Caco-2 (cell line): Measurements from ENCODE around the gene CCNB1. TPM values are rescaled to one million over a fixed set of nuclear protein-coding genes. Genes with fewer than 3 reads are reported as not detected.

ENCODE experiments used
- BruUV-seq: library from RNA; stranded (reverse); fragments of 400-500 nt; replicated peaks from 2 replicates; lab custom pipeline; 2021; lab: Mats Ljungman, UMichigan
- CTCF ChIA-PET: fragments of 300-600 bp; sonication (Branson Sonifier 250); formaldehyde crosslinking; loops from one replicate; lab custom pipeline; 2022; ENCODE audit warnings: antibody characterized with exemption; lab: Charles Lee
- POLR2A ChIA-PET: fragments of 300-600 bp; sonication (Branson Sonifier 250); formaldehyde crosslinking; loops from one replicate; lab custom pipeline; 2022; ENCODE audit warnings: antibody characterized with exemption; lab: Charles Lee
- DNase-seq, 2 experiments: peaks; one replicate each; pipeline versions ENCODE4 v3.0.0 to v3.0.0-alpha.2; 2020 to 2022
- H3K27me3 ChIP-seq: replicated peaks from 2 replicates; pipeline ENCODE4 v1.6.0; 2011; ENCODE audit warnings: low read length; ENCODE audit not compliant: control insufficient read depth, insufficient read depth
- H3K36me3 ChIP-seq: 2 replicates; pipeline ENCODE4 v1.5.1; 2011; ENCODE audit warnings: low read length; ENCODE audit not compliant: control insufficient read depth, insufficient read depth
- H3K4me1 ChIP-seq: fragments of 250-450 bp; sonication (Bioruptor Pico); 2 replicates; pipeline ENCODE4 v1.5.1; 2020; ENCODE audit warnings: mild to moderate bottlenecking
- H3K4me3 ChIP-seq: 2 replicates; pipeline ENCODE4 v1.5.1; 2011; ENCODE audit warnings: low read depth, mild to moderate bottlenecking, control low read depth, low read length
- H3K9me3 ChIP-seq: fragments of 250-450 bp; sonication (Bioruptor Pico); 2 replicates; pipeline ENCODE4 v1.5.1; 2020; ENCODE audit warnings: mild to moderate bottlenecking, moderate library complexity
- H3K27ac Mint-ChIP-seq: one replicate; pipeline ENCODE4 v1.8.0; 2022; ENCODE audit warnings: mixed read lengths; ENCODE audit not compliant: unreplicated experiment
- H3K27me3 Mint-ChIP-seq: one replicate; pipeline ENCODE4 v1.8.0; 2022; ENCODE audit warnings: mixed read lengths; ENCODE audit not compliant: insufficient read depth, unreplicated experiment
- H3K36me3 Mint-ChIP-seq: one replicate; pipeline ENCODE4 v1.8.0; 2022; ENCODE audit warnings: mild to moderate bottlenecking, mixed read lengths; ENCODE audit not compliant: insufficient read depth, unreplicated experiment
- H3K4me1 Mint-ChIP-seq: one replicate; pipeline ENCODE4 v1.8.0; 2022; ENCODE audit warnings: low read depth, mixed read lengths; ENCODE audit not compliant: unreplicated experiment
- H3K4me3 Mint-ChIP-seq: one replicate; pipeline ENCODE4 v1.8.0; 2022; ENCODE audit warnings: mild to moderate bottlenecking, moderate library complexity, mixed read lengths; ENCODE audit not compliant: unreplicated experiment
- H3K9me3 Mint-ChIP-seq: one replicate; pipeline ENCODE4 v1.8.0; 2022; ENCODE audit warnings: mixed read lengths; ENCODE audit not compliant: unreplicated experiment
- intact Hi-C: fragments of 100-400 bp; cut with micrococcal nuclease; formaldehyde crosslinking; loops from one replicate; pipeline ENCODE4 v1.10.0; 2022; ENCODE audit not compliant: unreplicated experiment
- total RNA-seq: library from RNA; stranded (reverse); gene quantifications from 2 replicates; pipeline ENCODE4 v1.2.3, GENCODE V29; 2022
- TF ChIP-seq, protein P1 (sequence below), 2 experiments: fragments of 200-600 bp in 1 of 2; IDR thresholded peaks; 1 replicate in 1 of 2; 2 replicates in 1 of 2; pipeline versions ENCODE4 v1.5.1 to v1.8.0; 2011 to 2022; ENCODE audit warnings: antibody characterized with exemption in 1 of 2, control low read depth in 1 of 2, inconsistent platforms in 1 of 2, low read depth in 1 of 2, low read length in 1 of 2, mild to moderate bottlenecking in 1 of 2, moderate library complexity in 1 of 2; ENCODE audit not compliant: insufficient read depth in 1 of 2, severe bottlenecking in 1 of 2, unreplicated experiment in 1 of 2

The CCNB1 gene
- total RNA-seq, 1 experiment from 2014 or later: 338 TPM

DNA sequence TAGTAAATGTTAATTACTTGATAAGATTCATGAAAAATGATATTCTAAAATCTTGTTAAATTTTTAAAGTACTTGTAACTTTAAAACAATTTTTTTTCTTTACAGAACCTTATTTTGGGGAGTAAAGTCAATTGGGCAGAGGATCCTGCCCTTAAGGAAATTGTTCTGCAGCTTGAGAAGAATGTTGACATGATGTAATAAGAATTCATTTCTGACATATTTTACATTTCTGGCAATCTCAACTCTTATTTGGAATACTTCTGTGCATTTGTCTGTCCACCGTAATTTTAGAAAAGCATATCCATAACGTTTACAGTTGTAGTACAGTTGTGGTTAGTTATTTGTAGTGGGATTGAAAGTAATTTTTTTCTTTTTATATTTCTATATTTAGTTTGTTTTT is 42.7 kb downstream of the CCNB1 start:
- no peaks in the 10 kb centered on the region for H3K27me3 Mint-ChIP-seq
- Histone ChIP-seq H3K36me3 (no peaks in the 10 kb centered on the region), H3K9me3 (no peaks in the 10 kb centered on the region), H3K4me3 (no peak overlapping the region), H3K4me1 (peaks cover 10% of the 10 kb centered on the region; the same call in 1 of the 2 replicates), H3K27me3 (no peaks in the 10 kb centered on the region)
- ChIA-PET CTCF (no interaction called here), POLR2A (interaction anchor here (0.6 kb wide), 1 partner anchor 115 kb away, joined by 3 read pairs; no protein-coding TSS in a partner anchor)
- intact Hi-C loops: no loop called here
- no peak for DNase-seq
- H3K4me1 Mint-ChIP-seq: no peaks in the 10 kb centered on the region
- no peaks in the 10 kb centered on the region for H3K9me3 Mint-ChIP-seq
- H3K36me3 Mint-ChIP-seq: peaks cover 35% of the 10 kb centered on the region
- TF ChIP-seq, protein P1, sequence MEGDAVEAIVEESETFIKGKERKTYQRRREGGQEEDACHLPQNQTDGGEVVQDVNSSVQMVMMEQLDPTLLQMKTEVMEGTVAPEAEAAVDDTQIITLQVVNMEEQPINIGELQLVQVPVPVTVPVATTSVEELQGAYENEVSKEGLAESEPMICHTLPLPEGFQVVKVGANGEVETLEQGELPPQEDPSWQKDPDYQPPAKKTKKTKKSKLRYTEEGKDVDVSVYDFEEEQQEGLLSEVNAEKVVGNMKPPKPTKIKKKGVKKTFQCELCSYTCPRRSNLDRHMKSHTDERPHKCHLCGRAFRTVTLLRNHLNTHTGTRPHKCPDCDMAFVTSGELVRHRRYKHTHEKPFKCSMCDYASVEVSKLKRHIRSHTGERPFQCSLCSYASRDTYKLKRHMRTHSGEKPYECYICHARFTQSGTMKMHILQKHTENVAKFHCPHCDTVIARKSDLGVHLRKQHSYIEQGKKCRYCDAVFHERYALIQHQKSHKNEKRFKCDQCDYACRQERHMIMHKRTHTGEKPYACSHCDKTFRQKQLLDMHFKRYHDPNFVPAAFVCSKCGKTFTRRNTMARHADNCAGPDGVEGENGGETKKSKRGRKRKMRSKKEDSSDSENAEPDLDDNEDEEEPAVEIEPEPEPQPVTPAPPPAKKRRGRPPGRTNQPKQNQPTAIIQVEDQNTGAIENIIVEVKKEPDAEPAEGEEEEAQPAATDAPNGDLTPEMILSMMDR (IDR thresholded peaks at IDR 0.05; ENCODE audit: insufficient read depth in 1 of 2, low read depth in 1 of 2, low read length in 1 of 2, severe bottlenecking in 1 of 2, unreplicated experiment in 1 of 2): no peak
- no peak overlapping the region for H3K4me3 Mint-ChIP-seq
- BruUV-seq: no TSS peak
- no peak overlapping the region for H3K27ac Mint-ChIP-seq

DNA sequence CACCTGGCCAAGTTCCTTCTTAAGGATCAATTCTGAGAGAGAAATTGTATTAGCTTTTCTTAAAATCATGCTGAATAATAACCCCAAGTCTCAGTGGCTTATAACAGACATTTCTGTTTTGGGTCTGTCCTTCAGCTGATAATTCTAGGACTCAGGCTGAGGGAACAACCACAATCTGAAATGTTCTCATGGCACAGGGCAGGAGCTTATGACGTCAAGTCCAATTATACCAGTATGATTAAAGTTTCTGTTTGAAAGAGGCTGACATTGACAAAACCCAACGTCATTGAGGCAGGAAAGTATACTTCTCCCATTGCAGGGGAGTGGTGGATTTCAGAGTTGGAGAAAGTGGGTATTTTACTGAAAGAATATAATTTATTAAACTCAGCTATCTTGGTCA is 44.2 kb downstream of the CCNB1 start:
- no peak overlapping the region for H3K4me3 Mint-ChIP-seq
- TF ChIP-seq, protein P1 (IDR thresholded peaks at IDR 0.05; ENCODE audit: insufficient read depth in 1 of 2, low read depth in 1 of 2, low read length in 1 of 2, severe bottlenecking in 1 of 2, unreplicated experiment in 1 of 2): no peak

DNA sequence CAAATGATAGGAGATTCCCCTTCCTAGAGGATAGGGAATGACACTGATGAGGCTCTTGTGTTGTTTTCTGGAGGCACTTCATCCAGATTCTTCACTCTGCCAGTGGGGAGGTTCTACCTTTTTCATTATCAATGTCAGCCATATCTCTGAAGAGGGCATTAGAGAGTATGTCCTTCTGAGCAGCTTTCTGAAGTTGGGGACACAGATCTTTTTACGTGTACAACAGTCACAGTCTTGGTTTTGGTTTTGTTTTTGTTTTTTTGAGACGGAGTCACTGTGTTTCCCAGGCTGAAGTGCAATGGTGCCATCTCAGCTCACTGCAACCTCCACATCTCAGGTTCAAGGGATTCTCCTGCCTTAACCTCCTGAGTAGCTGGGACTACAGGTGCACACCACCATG is 45.1 kb downstream of the CCNB1 start:
- TF ChIP-seq, protein P1 (IDR thresholded peaks at IDR 0.05; ENCODE audit: insufficient read depth in 1 of 2, low read depth in 1 of 2, low read length in 1 of 2, severe bottlenecking in 1 of 2, unreplicated experiment in 1 of 2): no peak
- ChIA-PET POLR2A (no interaction called here), CTCF (interaction anchor here (0.7 kb wide), 1 partner anchor 114 kb away, joined by 7 read pairs; no protein-coding TSS in a partner anchor)

More for the DNA sequence above, 44.2 kb downstream of the CCNB1 start:
- H3K4me1 Mint-ChIP-seq: no peaks in the 10 kb centered on the region
- no peaks in the 10 kb centered on the region for H3K9me3 Mint-ChIP-seq
- H3K36me3 Mint-ChIP-seq: peaks cover 21% of the 10 kb centered on the region
- no peak overlapping the region for H3K4me3 ChIP-seq
- H3K9me3 ChIP-seq: no peaks in the 10 kb centered on the region
- H3K36me3 ChIP-seq: no peaks in the 10 kb centered on the region
- DNase-seq: no peak
- CTCF ChIA-PET: interaction anchor here (1.1 kb wide), 1 partner anchor 117 kb away, joined by 3 read pairs; the partner anchor contains the start of gene SLC30A5
- no TSS peak for BruUV-seq
- no peaks in the 10 kb centered on the region for H3K27me3 Mint-ChIP-seq
- no peak overlapping the region for H3K27ac Mint-ChIP-seq
- intact Hi-C loops: no loop called here
- H3K4me1 ChIP-seq: peaks cover 9% of the 10 kb centered on the region; the same call in 1 of the 2 replicates
- no peaks in the 10 kb centered on the region for H3K27me3 ChIP-seq
- POLR2A ChIA-PET: interaction anchor here (0.5 to 0.6 kb wide), 2 partner anchors 11 to 27 kb away, joined by 3 read pairs; no protein-coding TSS in a partner anchor

More for the DNA sequence above, 45.1 kb downstream of the CCNB1 start:
- Histone ChIP-seq H3K4me1 (peaks cover 3% of the 10 kb centered on the region), H3K4me3 (no peak overlapping the region), H3K27me3 (no peaks in the 10 kb centered on the region), H3K9me3 (no peaks in the 10 kb centered on the region), H3K36me3 (no peaks in the 10 kb centered on the region)
- no TSS peak for BruUV-seq
- DNase-seq: no peak
- Mint-ChIP-seq H3K4me3 (no peak overlapping the region), H3K9me3 (no peaks in the 10 kb centered on the region), H3K27me3 (no peaks in the 10 kb centered on the region), H3K36me3 (peaks cover 15% of the 10 kb centered on the region), H3K4me1 (no peaks in the 10 kb centered on the region), H3K27ac (no peak overlapping the region)
- intact Hi-C loops: no loop called here
